ENCODE results near the gene GFPT2.

The GFPT2 gene

DNA sequence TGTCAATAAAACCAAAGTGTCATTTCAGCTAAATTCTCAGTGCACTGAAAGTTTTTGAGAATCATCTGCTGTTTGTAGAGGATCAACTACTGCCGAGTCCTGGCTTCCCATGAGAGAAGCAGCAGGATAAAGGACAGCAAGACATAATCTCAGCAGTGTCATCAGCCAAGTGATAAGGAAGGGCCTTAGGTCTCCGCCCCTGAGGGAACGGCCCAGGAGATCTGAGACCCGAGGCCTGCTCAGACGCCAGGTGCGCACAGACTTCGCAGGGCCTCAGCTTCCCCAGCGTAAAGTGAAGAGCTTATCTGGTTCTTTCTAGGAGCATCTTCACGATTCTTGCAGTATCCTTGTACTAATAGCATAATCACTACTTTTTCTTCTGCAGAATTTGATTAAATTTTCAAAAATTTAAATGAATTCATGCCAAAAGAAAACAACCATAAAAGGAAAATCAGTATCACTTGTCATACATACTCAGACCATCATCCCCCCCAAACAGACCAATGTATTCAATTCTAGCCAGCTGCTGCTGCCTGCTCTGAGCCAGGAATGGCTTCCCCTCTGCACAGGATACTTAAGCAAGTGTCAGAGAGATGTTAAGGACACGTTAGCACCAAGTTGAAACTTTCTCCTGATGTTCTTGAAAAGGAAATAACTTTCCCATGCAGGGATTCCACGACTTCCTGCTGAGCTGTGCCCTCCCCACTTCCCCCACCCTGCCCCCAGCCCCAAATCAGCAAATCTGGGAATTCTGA lies 2.2 kb downstream of the GFPT2 start:
- no peak for DNase-seq

DNA sequence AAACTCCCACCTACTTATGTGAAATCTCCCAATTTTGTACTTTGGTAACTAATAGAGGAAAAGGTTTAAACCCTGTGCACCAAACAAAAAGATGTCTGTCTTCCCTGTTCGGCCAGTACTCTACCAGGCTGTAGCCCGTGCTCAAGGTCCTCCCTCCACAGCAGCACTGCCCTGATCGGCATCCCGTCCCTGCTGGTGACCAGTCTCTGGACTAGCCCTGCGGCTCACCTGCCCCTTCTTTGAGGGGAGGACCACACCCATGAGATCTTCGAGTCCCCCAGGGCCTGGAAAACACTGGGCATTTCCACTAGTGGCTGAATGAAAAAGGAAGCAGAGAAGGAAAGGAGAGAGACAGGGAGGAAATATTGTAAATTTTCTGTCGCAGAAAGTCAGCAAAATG lies 2.8 kb downstream of the GFPT2 start:
- DNase-seq: no peak

DNA sequence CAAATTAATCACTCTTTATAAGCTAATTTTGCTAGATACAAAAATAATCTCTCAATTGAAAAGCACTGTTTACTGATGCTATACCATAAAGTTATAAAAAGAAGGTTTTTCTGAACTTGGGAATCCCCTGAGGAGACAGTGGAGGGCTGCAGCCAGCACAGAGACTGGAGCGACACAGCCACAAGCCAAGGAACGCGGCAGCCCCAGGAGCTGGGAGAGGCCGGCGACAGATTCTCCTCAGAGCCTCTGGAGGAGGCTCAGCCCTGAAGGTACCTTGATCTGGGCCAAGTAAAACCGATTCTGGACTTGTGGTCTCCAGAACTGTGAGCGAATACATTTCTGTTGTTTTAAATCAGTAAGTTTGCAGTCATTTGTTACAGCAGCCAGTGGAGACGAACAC lies 3.7 kb downstream of the GFPT2 start:
- DNase-seq: no peak

DNA sequence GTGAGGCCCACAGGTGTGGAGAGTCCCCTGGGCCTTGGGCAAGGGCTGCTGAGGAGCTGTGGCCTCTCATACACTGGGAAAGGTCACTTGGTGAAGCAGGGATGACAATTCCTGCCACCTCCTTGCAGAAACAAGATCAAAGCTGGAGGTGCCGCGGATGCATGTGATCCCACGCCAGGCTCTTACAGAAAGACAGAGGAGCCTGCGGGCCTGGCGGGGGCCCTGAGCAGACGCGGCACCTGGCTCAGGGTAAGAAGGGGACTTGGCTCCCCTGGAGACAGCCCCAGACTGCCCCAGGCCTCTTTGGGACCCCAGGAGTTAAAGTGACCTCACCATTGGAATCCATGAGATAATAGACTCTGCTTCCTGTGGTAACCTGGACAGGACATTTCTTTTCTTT lies 4.8 kb downstream of the GFPT2 start:
- DNase-seq: no peak

DNA sequence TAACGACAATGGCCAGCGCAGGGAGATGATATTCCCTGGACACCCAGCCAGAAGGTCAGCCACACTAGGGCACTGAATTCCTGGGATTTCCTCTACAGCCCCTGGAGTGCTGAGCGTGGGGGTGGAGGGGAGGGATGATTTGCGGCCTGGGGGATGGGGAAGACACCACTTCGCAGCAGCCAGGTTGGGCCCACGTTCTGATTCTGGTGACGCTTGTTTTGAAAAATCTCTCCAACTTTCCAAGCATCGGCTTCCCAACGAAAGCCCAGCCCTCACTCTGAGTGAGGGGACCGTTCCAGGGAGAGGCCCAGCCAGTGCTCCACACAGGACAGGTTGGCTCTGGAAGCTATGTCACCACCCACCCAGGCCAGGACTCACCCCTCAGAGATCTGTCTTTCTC lies 5.4 kb downstream of the GFPT2 start:
- no peak for DNase-seq

DNA sequence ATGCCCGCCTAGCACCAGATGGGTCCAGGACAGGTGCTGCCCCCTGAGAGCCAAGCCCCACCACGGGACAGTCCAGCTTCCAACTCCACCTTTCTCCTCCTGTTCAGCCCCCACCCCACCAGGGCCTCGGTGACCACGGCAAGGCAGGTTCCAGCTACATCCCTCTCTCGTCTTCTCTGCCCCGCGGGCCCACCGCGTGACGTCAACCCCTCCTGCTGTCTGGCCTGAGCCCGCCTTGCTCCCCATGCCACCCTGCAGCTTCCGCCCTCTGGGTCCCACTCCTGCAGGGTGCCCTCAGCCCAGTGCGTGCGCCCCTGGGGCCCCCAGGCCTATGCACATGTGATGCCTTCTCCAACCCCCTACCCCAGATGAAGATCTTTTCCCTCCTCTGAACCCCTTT lies 6.8 kb downstream of the GFPT2 start:
- DNase-seq: no peak

DNA sequence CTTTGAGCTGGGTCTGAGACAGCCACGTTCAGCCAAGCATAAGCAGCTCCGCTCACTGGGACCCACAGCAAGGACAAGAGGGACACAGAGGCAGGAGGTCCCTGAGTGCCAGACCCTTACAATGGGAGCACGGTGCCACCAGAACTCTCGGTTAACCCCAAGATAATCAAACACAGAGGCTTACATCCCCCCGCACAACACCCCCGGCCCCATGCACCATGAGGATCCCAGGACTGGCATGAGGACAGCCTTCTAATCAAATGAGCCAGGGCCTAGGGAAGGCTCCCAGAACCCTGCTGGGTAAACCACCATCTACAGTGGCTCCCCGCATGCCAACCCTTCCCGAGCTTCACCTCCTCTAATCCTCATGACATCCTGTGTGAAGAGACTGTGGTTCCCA lies 7.4 kb downstream of the GFPT2 start:
- no peak for DNase-seq

DNA sequence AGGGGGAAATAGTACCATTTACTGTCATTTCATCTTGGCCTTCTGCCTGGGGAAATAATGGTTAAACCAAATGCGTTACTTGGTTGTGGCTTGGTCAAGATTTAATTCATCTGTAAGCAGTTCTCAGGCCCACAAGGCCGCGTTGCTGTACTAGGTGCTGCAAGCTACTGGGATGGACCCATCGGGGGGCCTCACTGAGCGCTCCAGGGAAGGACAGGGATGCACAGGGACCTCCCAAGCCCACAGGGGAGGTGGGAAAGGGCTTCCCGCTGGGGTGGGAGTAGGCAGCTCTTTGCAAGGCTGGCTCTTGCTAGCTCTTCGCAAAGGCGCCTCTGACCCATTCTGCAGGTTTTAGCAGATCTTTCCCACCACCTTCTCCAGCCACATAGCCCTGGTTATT lies 8.0 kb downstream of the GFPT2 start:
- no peak for DNase-seq

DNA sequence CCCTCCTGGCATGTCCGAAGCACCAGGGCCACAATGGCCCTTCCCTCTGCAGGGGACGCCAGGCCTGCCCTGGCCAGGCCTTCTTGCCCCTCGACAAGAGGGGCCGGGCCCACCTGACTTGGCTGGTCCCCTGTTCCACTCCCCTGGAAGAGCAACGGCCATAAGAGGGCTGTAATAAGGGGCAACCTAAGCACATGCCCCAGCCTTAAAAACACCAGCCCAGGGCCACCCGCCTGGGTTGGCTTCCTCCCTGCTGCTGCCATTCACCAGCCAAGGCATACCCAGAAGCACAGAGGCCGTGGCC lies 8.5 kb downstream of the GFPT2 start:
- no peak for DNase-seq

DNA sequence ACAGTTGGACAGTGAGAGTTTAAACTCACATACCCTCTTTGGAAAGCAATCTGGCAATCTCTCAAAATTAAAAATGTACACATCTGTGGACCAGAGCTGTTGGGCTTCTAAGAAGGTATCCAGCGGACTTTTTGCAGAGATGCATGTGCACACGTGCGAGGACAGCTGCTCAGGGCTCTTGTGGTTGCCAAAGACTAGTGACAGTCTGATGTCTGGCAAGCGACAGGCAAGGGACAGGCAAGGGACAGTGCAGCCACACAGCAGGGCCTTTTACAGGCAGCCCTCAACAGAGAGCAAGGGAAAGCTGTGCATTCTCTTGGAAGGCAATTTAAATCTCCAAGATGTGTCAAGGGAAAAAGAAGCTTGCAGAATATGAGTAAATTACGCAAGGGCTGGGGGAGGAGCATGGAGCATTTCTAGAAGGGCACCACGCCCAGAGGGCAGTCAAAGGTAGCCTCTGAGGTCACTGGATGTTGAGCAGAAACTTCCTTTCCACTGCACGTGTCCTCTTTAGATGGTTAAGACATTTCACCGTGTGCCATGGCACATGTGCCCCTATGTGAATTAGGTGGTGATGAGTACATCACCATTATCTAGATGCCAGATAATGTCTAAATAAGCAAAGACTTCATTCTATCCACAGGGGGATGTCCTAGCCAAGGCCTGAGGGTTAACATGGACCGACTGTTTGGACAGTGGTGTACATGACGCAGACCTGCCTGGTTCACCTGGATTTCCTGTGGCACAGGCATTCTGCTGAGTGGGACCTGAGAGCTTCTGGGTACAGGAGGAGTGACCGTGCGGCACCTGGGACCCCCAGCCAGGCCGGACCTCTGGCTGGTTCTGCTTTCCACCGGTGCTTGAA lies 9.1 kb downstream of the GFPT2 start:
- no peak for DNase-seq

DNA sequence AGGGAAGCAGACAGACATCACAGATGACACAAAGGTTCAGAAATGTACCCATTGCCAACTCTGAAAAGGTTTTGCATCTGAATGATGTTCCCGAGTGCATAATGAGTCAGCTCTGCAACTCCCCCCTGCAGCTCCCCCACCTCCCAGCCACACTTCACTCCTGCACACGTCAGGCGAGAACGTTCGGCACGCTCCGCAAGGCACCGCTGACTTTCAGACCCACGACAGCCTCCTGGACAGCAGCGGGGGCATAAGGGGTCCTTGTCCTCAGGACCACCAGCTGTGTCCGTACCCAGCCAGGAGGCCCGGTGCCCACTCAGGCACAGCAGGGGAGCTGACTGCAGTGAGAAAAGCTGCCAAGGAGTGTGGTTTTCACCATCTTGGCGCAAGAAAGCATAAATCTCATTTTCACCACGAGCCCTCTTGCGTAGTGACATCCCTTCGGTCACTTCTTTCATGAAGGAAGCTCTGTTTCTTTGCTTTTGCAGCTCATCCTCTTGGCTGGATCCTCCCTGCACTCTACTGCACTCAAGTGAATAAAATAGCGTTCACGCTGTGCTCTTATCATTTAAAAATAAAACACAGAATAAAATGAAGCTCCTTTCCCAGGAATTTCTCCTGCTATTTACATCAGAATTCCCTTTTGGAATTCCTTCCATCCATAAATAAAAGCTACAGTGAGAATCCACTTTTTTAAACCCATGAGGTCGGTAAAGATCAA lies 9.9 kb downstream of the GFPT2 start:
- no peak for DNase-seq

DNA sequence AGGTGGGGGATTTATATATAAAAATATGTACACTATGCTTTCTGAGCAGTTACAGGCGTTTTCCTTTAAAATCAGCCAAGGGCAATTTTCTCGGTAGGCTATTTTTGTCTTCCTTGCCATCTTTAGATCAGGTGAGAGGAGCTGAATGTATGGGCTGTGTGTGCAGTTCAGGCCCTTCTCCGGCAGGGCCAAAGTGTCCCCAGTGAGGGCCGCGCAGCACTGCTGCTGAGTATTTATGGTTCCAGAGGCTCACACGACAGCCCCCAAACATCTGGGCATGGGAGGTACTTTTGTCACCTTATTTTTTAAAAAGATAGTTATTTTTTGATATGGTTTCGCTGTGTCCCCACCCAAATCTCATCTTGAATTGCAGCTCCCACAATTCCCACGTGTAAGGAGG lies 11.5 kb downstream of the GFPT2 start:
- no peak for DNase-seq

DNA sequence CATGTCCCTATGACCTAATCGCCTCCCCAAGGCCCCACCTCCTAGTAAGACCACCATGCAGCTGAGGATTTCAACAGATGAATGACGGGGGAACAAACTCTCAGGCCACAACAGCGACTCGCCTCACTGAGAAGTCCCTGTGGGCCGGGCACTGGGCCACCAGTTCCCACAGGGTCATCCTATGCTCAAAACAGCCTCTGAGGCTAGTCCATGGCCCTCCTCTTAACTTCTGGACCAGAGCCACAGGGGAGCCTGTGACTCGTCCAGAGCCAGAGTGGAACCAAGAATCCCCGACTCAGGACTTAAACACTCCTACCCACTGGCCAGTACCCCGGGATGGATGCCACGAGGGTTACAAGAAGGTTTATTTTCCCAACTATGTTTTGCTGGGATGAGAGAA lies 12.3 kb downstream of the GFPT2 start:
- no peak for DNase-seq

DNA sequence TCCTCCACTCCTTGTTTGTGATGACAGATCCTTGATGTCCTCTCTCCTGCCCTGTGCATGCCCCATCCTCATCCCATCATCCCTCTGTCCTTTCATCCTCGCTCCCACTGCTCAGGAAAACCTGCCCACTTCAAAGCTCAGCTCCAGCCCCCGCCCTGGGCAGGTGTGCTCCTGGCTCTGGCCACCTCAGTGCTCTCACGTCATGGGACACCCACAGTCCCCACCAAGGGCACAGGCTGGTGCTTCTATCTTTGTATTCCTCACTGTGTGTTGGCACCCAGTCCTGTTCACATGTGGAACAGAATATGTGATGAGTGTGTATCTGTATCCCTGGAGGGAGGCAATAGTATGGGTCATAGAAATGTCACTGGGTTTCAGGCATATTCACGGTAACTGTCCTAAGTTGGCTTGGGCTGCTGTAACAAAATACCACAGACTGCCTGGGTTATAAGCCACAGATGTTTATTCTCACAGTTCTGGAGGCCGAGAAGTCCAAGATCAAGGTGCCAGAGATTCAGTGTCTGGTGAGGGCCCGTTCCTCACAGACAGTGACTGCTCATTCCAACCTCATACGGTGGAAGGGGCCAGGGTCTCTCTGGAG lies 13.5 kb downstream of the GFPT2 start:
- no peak for DNase-seq

DNA sequence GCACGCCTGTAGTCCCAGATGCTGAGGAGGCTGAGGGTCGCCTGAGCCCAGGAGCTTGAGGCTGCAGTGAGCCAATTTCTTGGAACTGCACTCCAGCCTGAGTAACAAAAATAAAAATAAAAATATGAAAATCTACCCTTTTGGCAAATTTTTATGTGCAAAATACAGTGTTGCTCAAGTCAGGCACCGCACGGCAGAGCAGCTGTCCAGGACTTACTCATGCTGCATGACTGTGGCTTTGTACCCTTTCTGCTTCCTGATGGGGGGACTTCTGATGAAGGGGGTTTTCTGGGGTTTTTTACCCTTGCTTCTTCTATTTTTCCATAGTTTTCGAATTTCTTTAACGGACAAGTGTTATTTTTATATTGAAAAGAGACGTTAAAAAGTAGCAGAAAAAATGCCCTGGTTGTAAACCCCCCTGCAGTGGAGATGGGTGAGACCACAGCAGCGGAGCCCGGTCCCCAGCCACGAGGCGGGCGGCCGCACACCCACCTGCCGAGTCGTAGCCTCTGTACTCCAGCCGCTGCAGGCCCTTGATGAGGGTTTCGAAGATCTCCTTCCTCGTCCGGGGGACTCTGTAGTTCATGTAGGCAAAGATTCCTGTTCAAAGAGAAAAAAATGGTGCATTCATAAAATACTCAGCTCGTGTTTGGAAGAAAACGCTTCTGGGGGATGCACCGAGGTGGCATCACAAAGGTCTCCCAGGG lies 15.0 kb downstream of the GFPT2 start:
- no peak for DNase-seq

DNA sequence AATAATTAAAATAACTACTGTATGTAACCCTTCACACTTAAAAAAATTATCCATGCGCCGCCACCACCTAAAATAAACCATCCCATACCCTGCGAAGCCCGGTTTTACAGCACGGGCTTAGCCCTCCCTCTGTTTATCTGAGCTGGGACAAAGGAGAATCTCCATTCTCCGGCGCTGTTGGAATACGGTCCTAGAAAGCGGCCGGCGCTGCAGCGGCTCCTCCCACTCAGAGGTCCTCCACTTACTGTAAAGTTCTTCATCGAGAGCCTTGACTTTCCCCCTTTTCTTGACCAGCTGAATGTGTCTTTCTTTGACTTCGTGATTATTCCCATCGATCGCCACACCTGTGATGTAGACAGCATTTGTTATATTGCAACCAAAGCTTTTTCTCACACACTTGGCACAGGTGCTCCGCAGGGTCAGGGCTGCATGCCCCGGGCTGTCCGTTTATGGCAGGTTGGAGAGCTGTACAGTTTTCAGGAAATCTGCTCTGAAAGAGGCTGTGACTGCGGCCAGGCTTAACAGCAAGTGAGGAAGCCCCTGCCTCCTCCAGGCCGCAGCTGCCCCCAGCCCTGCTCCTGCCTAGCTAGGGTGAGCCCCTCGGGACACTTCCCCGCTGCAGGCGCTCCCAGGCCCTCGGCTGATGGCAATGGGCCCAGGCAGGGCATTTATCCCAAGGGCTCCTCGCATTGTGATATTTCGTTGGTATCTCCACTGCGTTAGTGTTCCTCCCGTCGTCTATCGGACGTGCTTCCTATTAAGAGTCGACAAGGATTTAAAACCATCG lies 16.7 kb downstream of the GFPT2 start:
- DNase-seq: no peak

DNA sequence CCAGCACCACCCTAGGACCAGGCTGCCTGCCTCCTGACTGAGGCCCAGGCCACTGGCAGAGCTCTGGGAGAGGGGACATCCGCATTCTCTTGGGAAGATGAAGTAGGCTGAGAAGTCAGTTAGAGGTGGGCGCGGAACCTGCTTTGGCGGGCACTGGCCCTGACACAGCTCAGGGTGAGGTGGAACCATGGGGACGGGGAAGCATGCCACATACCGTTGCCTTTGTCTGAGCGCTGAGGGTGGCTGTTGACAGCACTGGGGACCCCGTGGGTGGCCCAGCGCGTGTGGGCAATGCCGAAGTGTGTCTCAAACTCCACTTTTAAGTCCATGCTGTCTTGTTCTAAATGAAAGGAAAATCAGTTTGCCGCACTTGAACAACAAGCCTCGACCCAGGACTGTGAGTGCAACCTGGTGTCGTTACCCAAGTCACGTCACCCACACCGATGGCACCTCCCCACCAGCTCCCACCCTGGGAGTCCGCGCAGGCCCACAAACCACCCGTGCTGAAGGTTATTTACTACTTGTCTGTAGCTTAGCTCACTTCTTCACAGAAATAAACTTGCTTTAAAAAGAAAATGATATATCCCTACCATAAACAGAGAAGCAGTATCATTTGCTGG lies 17.4 kb downstream of the GFPT2 start:
- DNase-seq: no peak

DNA sequence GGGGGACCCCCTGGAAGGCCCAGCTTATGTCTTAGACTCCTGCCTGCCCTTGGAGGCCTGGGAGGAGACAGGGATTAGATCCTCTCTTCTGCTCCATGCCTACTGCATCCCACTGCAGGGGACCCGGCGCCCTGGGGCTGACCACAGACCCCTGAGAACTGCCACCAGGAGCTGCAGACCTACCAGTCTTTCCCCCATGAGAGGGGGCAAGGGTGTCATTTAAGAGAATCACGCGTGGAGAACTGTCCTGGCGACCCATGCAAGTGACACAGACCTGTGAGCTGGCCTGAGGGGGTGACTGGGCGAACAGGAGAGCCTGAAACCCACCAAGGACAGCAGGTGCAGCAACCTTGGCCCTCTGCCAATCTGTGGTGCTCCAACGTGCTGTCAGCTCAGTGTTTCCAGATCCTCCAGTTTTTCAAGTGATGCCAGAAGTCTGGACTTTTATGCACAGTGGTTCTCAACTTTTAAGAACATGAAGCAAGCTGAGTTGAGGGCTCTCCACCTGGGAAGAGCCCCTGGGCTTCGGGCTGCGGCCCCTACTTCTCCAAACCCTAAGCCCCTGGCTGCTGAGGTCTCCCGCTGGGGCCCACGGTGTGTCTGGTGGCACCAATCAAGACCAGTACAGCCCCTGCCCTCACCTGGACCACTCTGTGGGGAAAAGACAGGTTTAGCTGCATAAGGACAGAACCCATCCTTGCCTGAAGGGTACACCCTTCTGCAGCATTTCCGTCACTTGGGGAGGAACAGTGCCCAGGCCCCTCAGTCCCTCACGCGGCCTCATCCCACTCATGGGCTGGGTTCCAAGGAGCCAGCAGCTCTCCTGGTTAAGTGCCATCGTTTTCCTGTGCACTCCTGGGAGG lies 18.2 kb downstream of the GFPT2 start:
- no peak for DNase-seq

DNA sequence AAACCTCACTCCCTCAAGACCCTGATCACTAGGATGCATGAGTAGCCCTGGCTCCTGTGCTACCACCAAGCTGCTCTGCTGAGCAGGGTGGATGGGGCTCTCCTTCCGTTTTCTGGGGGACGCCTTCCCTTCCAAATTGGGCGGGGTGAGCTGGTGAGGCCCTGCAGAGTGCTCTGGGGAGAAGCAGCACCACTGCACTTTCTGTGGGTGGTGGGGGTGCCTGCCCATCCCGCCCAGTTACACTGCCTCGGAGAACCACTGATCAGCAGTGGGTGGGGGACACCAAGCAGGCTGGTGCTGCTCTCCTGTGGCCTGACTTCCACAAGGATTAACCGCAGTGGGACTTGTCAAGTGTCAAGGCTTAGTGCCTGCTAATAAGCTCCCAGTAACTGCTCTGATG lies 19.0 kb downstream of the GFPT2 start:
- no peak for DNase-seq

DNA sequence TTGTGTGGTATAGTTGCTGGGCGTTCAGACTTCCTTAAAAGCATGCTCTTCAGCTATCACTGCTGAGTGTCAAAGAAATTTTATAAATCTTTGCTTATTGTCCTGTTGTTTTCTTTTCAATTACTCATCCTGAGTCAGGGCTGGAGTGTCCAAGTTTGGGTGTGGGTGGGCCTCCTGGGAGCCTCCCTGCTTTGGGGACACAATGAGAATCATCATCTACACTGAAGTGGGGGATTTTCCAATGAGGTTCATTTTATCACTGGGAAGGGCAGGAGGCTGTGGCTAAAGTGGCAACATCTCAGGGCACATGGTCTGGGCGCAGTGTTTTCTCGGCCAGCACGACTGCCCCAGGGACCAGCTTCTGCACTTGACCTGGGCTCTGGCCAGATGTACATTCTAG lies 19.5 kb downstream of the GFPT2 start:
- no peak for DNase-seq

DNA sequence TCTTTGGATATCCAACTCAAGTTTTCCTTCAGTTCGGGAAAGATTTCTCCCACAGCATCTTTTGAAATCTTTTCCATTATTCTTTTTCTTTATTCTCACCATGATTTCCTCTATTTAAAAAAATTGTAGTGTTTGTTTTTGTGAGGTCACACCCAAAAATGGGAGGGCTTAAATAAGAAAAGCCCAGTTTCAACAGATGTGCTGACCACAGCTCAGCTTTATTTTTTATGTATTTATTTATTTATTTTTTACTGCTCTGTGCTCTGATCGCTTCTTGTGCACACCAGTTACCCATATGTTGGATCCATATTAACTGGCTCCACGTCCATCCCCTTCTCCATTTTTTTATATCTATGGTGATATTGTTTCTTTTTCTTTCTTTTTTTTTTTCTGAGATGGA lies 20.3 kb downstream of the GFPT2 start:
- DNase-seq: no peak
